KOPT-K1 (cell line): ENCODE data around the gene CUBN.
"Not testable (repeated sequence)": the region's sequence is repeated elsewhere in the genome, so short reads cannot be mapped to it uniquely, and the experiment has no call there.

Source experiments
- H3K27ac ChIP-seq: fragments of 200-600 bp; sonication (generic); 2 replicates; pipeline ENCODE4 v1.5.1; 2016; ENCODE audit warnings: antibody characterized with exemption, mild to moderate bottlenecking, low read depth, low read length; ENCODE audit not compliant: poor library complexity, severe bottlenecking
- H3K36me3 ChIP-seq: fragments of 200-600 bp; sonication (generic); 2 replicates; pipeline ENCODE4 v1.5.1; 2017; ENCODE audit warnings: antibody characterized with exemption, mild to moderate bottlenecking, low read length, moderate library complexity; ENCODE audit not compliant: insufficient read depth
- H3K9me3 ChIP-seq: fragments of 200-600 bp; sonication (generic); 2 replicates; pipeline ENCODE4 v1.5.1; 2017; ENCODE audit warnings: antibody characterized with exemption, low read length, mild to moderate bottlenecking; ENCODE audit not compliant: insufficient read depth, poor library complexity, severe bottlenecking

CUBN gene

GRCh38 chr10:17123961-17124360, 5.7 kb downstream of the CUBN start:
- Histone ChIP-seq H3K36me3 (no peaks in the 10 kb centered on the region), H3K27ac (no peak overlapping the region), H3K9me3 (no peaks in the 10 kb centered on the region)

GRCh38 chr10:17122726-17123661, 6.6 kb downstream of the CUBN start:
- no peaks in the 10 kb centered on the region for H3K36me3 ChIP-seq
- no peak overlapping the region for H3K27ac ChIP-seq
- H3K9me3 ChIP-seq, result no peaks in the 10 kb centered on the region

- H3K9me3 ChIP-seq, result no peaks in the 10 kb centered on the region
These were observed 7.6 kb downstream of the CUBN start for GRCh38 chr10:17122052-17122451.

GRCh38 chr10:17120694-17121093, 8.9 kb downstream of the CUBN start:
- Histone ChIP-seq H3K27ac (no peak overlapping the region), H3K36me3 (no peaks in the 10 kb centered on the region), H3K9me3 (no peaks in the 10 kb centered on the region)

More at GRCh38 chr10:17122052-17122451, 7.6 kb downstream of the CUBN start:
- Histone ChIP-seq H3K36me3 (no peaks in the 10 kb centered on the region), H3K27ac (no peak overlapping the region)

- Histone ChIP-seq H3K9me3 (no peaks in the 10 kb centered on the region), H3K36me3 (no peaks in the 10 kb centered on the region), H3K27ac (no peak overlapping the region)
These were observed 9.8 kb downstream of the CUBN start for GRCh38 chr10:17119845-17120244.

- no peaks in the 10 kb centered on the region for H3K36me3 ChIP-seq
- no peak overlapping the region for H3K27ac ChIP-seq
- no peaks in the 10 kb centered on the region for H3K9me3 ChIP-seq
These were observed 13.4 kb downstream of the CUBN start for GRCh38 chr10:17116193-17116592.

- no peaks in the 10 kb centered on the region for H3K36me3 ChIP-seq
- H3K27ac ChIP-seq, result no peak overlapping the region
- no peaks in the 10 kb centered on the region for H3K9me3 ChIP-seq
These were observed 13.9 kb downstream of the CUBN start for GRCh38 chr10:17115683-17116082.

GRCh38 chr10:17114878-17115444, 14.7 kb downstream of the CUBN start:
- H3K27ac ChIP-seq, H3K9me3 ChIP-seq, H3K36me3 ChIP-seq: not testable (repeated sequence)

GRCh38 chr10:17113889-17114540, 15.6 kb downstream of the CUBN start:
- Histone ChIP-seq H3K27ac (no peak overlapping the region), H3K36me3 (no peaks in the 10 kb centered on the region), H3K9me3 (no peaks in the 10 kb centered on the region)

- Histone ChIP-seq H3K9me3 (no peaks in the 10 kb centered on the region), H3K27ac (no peak overlapping the region), H3K36me3 (no peaks in the 10 kb centered on the region)
These were observed 16.3 kb downstream of the CUBN start for GRCh38 chr10:17113346-17113745.

GRCh38 chr10:17112566-17112965, 17.0 kb downstream of the CUBN start:
- no peak overlapping the region for H3K27ac ChIP-seq
- no peaks in the 10 kb centered on the region for H3K9me3 ChIP-seq
- no peaks in the 10 kb centered on the region for H3K36me3 ChIP-seq

- Histone ChIP-seq H3K36me3 (no peaks in the 10 kb centered on the region), H3K27ac (no peak overlapping the region), H3K9me3 (no peaks in the 10 kb centered on the region)
These were observed 20.0 kb downstream of the CUBN start for GRCh38 chr10:17109475-17110207.

GRCh38 chr10:17109046-17109445, 20.6 kb downstream of the CUBN start:
- Histone ChIP-seq H3K36me3 (no peaks in the 10 kb centered on the region), H3K9me3 (no peaks in the 10 kb centered on the region), H3K27ac (no peak overlapping the region)

- Histone ChIP-seq H3K27ac (no peak overlapping the region), H3K36me3 (no peaks in the 10 kb centered on the region), H3K9me3 (no peaks in the 10 kb centered on the region)
These were observed 22.6 kb downstream of the CUBN start for GRCh38 chr10:17106991-17107390.

- Histone ChIP-seq H3K9me3 (peaks cover 3% of the 10 kb centered on the region), H3K36me3 (no peaks in the 10 kb centered on the region), H3K27ac (no peak overlapping the region)
These were observed 27.7 kb downstream of the CUBN start for GRCh38 chr10:17101910-17102266.
